Erythroblast (primary cell): ENCODE measurements around the gene TIGD2.
A peak's percentile ranks its signal among the peaks of the same experiment; 100 is the strongest.

Experiments used
- DNase-seq, 2 experiments: peaks; one replicate each; lab custom pipeline; 2025; lab: John Stamatoyannopoulos, UW
- GATA1 ChIP-seq: IDR thresholded peaks from 2 replicates; pipeline ENCODE4 v1.6.1; 2011; ENCODE audit warnings: low read depth, mild to moderate bottlenecking, control low read depth, low read length, moderate library complexity
- POLR2A ChIP-seq: IDR thresholded peaks from 2 replicates; pipeline ENCODE4 v1.6.1; 2011; ENCODE audit warnings: mild to moderate bottlenecking, low read length

TIGD2 gene

DNA sequence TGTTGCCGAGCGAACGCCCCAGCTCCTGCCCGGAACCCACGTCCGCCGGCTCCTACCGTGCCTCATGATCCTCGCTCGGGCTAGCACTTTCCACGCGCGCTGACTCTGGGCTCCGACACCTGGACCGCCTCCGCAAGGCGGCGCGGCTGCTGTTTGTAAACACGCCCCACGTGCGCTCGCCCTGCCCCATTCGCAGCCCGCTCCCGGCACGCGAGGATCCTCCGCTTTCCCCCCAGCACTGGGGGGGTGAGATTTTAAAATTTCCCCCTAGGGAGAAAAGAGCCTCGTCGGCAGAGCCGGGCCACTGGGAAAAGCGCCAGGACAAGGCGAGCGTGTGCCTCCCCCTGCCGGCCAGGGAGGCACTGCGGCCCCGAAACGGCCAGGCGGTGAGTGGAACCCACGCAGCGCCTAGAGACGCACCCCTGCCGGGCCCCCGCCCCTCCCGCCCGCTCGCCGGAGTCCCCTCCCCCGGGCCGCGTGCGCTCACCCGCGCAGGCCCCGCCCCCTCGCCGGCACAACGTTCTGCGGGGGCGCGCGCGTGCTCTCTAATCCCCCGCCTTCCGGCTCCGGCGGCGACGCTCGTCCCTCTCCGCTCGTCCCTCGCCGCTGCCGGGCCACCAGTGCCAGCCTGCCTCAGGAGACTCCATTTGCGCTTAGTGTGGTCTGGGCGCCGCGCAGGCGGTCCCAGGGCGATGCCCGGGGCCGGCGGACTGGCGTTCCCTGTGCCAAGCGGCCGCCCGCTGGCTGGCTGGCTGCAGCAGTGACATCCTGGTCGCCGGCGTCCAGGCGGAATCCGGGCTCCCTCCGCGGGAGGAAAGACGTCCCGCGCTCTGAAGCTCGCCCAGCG lies at the start of gene TIGD2:
Gene TIGD2, plus strand, starts transcription at position 548 of the 847 bp plus-strand sequence. CDS start 1,442 bp downstream, outside the sequence.
- peak; percentile 94 to 97 for DNase-seq

DNA sequence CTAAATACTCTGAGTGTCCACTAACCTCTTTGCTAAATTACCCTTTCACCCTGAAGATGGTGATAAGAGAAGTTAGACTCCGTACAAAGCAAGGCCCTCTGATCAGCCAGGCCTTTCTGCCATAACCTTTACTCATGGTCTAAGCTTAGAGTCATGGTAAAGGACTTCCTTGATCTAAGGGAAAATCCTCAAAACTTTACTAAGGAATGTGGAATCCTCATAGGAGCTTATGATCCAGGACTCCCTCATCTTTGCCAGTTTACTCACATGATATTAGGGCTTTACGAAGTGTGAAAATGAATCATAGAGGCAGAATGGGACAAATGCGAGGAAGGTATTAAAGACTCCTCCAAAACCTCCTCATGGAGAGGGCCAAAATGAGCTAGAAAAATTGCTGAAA lies 46.5 kb upstream of the TIGD2 start:
- TF ChIP-seq GATA1 (no peak), POLR2A (no peak)

More for the DNA sequence above, at the start of gene TIGD2:
- TF ChIP-seq GATA1 (no peak), POLR2A (peak; percentile 77)

DNA sequence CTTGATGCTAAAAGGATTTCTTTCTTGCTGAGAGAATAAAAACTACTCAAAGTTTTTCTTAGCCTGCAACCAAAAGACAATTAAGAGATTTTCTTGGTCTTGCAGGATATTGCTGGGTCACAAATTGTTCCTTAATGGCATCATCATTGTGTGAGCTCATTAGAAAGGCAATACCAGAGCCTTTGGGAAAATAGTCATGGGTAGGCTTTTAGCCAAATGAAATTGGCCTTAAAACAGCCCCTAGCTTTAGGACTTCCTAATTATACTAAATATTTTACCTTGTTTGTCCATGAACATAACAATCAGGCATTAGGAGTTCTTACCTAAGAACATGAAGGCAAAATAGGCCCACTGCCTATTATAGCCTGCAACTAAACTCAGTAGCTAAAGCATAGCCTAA lies 43.9 kb upstream of the TIGD2 start:
- DNase-seq: no peak
- TF ChIP-seq GATA1: no peak
- no peak for TF ChIP-seq POLR2A

More for the DNA sequence above, 46.5 kb upstream of the TIGD2 start:
- DNase-seq: no peak

DNA sequence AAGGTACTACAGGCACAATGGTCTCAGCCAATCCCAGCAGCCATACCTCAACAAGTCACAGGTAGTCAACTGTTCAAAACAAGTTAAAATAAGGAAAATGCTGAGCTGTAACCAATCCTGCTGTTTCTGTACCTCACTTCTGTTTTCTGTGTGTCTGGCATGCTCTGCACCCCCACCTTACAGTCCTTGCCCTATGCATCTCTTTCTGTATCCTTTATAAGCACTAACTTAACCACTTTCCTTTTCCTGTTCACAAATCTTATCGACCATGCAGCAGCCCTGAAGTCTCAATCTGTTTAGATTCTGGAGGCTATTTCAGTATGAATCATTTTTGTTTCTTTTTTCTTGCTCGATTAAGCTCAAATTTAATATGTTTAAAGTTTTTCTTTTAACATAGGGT lies 41.9 kb upstream of the TIGD2 start:
- TF ChIP-seq POLR2A: no peak
- no peak for TF ChIP-seq GATA1
- no peak for DNase-seq

DNA sequence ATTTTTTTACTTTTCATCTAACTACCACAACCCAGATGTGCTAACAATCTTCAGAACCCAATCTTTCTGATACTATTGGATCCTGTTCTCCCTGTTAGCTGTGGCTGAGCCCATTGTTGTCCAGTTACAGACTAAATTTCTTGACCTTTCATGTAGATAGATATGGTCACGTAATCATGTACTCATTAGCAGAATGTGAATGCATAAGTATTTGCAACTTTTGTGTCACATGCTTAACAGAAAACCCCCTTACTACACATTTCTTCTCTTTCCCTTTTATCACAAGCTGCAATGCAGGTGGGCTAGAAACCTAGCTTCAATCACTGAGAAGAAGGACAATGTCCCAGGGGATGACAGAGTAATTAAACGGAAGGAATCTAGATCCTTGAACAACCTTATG lies 41.3 kb upstream of the TIGD2 start:
- no peak for TF ChIP-seq POLR2A
- no peak for TF ChIP-seq GATA1

DNA sequence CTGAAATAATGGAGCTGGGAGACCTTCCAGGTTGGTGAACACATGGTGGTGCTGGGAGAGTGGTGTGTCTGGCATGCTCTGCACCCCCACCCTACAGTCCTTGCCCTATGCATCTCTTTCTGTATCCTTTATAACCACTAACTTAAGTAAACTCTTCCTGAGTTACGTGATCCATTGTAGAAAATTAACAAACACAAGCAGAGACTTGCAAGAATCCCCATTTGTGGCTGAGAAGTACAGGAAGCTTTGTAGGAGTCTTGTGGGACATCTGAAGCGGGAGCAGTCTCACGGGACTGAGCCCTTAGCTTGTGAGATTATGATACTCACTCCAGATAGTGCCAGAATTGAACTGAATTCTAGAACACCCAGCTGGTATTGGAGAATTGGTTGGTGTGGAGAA lies 40.0 kb upstream of the TIGD2 start:
- TF ChIP-seq GATA1: no peak
- no peak for TF ChIP-seq POLR2A
- no peak for DNase-seq

More for the DNA sequence above, 41.3 kb upstream of the TIGD2 start:
- DNase-seq: no peak

DNA sequence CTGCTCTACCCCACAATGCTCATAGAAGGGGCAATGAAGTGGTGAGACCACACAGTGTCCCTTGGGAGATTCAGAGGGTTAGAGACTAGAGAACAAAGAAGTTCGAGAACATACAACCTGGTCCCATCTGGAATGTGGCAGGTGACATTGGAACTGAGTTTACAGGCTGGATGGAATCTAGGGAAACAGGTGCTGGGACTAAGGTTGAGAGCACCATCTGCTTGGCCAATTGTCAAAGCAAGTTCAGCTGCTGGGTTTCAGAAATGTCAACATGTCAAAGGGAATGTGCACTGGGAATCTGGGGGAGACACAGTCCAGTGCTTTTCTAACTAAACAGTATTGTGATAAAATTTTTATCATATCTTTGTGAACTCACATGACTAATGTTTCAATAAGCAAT lies 38.4 kb upstream of the TIGD2 start:
- TF ChIP-seq GATA1 (no peak), POLR2A (no peak)

DNA sequence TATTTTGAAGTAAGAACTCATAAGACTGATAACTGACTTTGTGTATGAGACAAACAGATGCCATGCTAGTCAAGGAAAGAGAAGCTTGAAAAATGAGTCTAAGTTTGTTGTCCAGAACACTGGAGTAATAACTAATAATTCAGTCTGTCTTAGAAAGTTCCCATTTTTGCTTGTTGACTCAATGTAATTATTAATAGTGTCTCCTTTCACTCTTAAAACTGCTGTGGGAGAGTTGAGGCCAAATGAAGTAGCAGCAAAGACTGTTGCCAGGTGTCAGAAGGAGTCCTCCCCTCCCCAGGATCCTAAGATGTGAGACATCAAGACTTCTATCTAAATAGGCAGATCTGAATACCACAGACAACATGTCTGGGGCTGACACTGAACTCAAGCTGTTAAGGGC lies 33.6 kb upstream of the TIGD2 start:
- no peak for DNase-seq
- TF ChIP-seq POLR2A: no peak
- TF ChIP-seq GATA1: no peak

More for the DNA sequence above, 38.4 kb upstream of the TIGD2 start:
- no peak for DNase-seq

DNA sequence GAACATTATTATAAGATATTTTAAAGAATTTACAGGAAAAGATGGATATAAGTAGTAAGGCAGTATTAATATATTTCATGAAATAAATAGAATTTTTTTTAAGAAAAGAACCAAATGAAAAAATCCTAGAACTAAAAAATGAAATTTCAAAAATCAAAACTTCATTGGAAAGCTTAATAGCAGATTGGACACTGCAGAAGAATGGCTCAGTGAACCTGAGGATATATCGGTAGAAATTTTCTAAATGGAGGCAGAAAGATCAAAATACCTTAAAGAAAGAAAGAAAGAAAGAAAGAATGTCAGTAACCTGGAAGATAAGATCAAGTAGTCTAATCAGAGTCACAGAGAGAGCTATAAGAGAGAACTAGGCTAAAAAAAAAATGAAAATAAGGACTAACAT lies 33.0 kb upstream of the TIGD2 start:
- TF ChIP-seq POLR2A (no peak), GATA1 (no peak)

DNA sequence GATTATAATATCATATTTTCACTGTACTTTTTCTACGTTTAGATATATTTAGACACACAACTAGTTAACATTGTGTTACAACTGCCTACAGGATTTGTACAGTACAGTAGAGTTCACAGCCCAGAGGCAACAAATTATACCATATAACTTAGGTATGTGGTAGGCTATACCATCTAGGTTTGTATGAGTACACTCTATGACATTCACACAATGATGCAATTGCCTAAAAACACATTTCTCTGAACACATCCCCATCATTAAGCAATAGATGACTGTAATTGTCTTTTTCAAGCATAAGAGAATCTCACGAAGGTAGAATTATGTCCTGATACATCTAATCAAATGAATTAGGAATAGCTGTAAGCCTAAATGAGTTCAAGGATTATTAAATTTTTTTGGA lies 12.3 kb upstream of the TIGD2 start:
- TF ChIP-seq GATA1 (no peak), POLR2A (no peak)
- DNase-seq: no peak

More for the DNA sequence above, 33.0 kb upstream of the TIGD2 start:
- no peak for DNase-seq

DNA sequence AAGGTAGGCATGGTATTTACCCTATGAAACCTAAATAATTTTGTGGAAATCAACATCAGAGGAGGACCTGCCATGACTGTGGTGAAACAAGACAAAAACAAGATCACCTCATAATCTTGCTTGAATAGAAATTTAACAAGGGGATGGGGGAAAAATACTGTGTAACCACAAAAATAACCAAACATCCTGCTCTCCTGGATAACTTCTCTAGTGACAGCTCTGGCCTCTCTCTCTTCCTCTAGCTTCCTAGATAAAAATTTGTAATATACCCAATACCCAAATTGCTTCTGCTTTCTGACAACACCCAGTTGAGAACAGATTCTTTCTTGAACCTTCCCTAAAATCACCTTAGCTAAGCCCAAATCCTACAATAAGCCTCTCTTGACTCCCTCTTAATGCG lies 11.9 kb upstream of the TIGD2 start:
- DNase-seq: no peak
- TF ChIP-seq GATA1: no peak
- no peak for TF ChIP-seq POLR2A

DNA sequence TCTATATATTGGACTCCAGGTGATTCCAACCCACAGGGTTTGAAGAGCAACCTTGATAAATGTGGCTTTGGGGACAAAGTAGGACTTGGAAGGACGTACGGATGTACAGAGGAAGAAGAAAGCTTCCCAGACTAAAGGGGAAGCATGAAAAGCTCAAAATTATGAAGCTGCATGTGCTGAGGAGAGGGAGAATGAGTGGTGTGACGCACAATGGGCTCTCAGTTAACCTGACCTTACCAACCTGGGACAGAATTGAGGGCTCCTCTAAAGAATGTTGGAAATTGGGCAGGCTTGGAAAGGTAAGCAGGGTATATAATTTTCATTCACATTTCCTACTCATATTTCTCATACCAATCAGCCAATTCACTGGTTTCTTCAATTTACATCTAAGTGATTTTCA lies 10.5 kb upstream of the TIGD2 start:
- DNase-seq: no peak
- no peak for TF ChIP-seq GATA1
- TF ChIP-seq POLR2A: no peak

DNA sequence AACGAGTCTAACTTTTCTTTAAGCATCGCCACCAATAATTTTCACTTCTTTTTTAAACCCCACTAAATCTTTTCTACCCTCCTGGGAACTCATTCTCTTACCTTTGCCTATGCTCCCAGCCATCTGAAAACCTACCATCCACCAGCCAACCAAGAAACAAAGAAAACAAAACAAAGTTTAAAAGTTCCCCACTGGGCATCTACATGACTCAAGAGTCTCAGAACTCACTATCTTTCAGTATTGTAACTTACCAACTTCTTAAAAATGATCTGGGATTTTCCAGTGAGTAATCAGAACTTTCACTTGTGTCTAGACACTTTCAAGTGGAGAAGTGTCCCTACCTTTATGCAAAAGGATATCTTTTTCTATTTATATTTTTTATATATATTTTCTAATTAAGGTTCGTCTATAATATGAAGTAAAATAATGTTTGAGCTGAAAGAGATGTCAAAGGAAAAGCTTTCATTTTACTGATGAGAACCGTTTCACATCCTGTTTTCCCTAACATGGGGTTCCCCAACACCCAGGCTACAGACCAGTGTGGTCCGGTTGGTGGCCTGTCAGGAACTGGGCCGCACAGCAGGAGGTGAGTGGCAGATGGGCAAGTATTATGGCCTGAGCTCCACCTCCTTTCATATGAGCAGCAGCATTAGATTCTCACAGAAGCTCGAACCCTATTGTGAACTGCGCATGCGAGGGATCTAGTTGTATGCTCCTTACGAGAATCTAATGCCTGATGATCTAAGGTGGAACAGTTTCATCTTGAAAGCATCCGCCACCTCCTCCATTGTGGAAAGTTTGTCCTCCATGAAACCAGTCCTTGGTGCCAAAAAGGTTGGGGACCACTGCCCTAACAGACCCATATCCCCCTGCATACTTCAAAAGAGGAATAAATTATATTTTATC lies 9.8 kb upstream of the TIGD2 start:
- DNase-seq: no peak

DNA sequence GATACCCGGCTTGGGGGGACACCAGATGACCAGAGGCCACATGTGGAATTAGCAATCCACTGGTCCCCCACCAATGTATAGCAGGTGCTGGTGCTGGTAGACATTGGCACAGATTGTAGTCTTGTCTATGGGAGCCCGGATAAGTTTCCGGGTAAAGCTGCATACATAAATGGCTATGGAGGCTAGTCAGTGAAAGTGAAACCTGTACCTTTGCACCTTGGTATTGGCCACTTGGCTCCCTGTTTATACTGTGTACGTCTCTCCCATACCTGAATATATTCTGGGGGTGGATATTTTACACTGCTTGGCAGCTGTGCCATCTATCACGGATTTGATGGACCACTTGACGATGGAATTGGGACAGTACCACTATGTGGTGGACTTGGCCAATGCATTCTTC lies 5.6 kb upstream of the TIGD2 start:
- no peak for TF ChIP-seq POLR2A
- TF ChIP-seq GATA1: no peak
- no peak for DNase-seq

More for the DNA sequence above, 9.8 kb upstream of the TIGD2 start:
- TF ChIP-seq GATA1 (no peak), POLR2A (no peak)
